Activated CD4-positive, CD25-positive, alpha-beta regulatory T cell treated with anti-CD3 and anti-CD28 coated beads, Interleukin-2, amount 50 U/mL, for 16 hours (primary cell): ENCODE results near the gene MEF2D.

Experiments used
- DNase-seq: peaks from one replicate; pipeline ENCODE4 v3.0.0-alpha.2; 2020; ENCODE audit warnings: low read depth, low spot score

The MEF2D gene

DNA sequence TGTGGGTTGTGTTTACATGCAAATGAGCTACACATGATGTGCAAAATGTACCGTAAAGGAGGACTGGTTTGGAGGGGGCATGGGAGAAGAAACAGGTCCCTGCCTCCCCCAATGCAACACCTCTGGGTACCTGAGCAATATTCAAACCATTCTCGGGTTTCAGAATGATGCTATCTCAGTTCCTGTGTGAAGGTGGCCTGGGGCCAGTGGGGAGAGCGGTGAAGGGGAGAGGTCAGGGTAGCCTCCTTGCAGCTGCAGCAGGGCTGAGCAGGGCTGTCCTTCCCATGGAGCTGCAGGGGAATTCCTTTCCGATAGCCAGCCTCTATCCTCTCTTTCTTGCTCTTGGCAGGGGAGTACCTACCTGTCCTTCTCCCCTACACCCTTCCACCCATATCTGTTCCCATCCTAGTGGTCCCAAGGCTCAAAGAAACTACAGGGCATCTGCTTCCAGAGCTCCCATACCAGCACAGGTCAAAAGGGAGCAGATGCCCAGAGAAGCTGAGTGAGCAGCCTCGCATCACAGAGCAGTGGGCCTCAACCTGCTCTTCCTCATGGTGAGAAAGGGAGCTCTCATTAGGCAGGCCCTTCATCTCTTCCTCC, 11.9 kb downstream of the MEF2D start:
- no peak for DNase-seq

DNA sequence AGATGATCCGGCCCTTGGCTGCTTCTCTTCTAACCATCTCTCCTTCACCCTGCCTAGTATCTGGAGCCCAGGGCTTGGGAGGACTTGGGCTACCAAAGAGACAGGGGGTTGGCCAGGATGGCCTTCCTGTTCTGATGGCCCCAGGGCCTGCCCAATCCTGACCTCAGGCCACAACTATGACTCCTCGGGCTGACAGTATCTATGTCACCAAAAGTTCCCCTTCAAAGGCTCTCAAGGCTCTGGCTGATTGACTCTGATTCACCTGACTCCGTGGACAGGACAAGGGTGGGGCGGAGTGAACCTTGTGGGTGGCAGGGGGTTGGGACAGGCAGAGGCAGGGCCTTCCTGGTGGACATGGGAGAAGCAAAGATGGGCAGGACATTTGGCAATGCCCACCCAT, 12.7 kb downstream of the MEF2D start:
- DNase-seq, result no peak

DNA sequence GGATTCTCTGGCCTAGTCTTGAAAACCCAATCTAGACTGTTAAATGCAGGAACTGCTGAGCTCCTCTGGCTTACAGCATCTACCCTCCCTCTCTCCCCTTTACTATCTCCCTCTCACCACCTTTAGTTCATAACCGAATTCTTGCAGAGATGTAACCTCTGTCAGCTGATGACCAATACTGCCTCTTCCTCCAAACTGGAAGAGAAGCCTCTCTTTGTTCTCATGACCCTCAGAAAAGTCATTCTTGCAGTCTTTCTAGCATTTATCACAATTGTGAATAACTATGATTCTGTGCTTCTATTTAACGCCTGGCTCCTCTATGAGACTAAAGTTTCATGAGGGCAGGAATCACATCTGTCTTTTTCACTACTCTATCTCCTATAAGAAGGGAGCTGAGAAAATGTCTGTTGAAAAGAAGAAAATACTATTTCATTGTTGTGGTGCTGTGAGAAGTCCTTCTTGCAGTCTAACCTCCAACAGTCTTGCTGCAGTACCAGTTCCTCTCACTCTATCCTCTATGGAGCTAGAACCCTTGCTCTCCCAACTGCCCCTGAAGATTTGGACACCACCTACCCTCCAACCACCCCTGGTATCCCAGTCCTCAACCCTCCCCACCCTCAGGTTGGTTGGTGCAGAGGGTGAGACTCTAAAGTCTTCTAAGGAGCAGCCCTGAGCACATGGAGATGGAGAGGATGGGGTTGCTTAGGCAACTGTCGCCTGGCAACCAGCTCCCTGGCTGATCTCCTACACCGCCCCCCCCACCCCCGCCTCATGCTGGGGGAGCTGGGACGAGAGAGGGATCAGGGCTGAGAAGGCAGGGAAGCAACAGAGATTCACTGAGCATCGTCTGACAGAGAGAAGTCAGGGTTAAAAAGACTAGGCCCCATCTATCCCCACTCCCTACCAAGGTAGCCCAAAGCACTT, 13.9 kb downstream of the MEF2D start:
- no peak for DNase-seq

DNA sequence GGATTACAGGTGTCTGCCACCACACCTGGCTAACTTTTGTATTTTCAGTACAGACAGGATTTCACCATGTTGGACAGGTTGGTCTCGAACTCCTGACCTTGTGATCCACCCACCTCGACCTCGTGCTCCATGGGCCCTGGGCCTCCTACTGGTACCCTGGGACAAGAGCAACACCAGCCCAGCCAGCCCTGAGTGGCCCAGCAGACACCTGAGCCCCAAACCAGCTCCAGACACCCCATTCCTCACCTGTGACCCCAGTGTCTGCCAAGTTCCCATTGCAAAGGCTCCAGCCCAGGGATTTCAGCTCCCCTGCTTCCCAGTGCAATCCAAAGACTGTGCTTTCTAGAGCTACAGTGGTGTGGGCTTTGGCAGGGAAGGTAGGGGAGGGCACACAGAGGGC, 14.6 kb downstream of the MEF2D start:
- no peak for DNase-seq

DNA sequence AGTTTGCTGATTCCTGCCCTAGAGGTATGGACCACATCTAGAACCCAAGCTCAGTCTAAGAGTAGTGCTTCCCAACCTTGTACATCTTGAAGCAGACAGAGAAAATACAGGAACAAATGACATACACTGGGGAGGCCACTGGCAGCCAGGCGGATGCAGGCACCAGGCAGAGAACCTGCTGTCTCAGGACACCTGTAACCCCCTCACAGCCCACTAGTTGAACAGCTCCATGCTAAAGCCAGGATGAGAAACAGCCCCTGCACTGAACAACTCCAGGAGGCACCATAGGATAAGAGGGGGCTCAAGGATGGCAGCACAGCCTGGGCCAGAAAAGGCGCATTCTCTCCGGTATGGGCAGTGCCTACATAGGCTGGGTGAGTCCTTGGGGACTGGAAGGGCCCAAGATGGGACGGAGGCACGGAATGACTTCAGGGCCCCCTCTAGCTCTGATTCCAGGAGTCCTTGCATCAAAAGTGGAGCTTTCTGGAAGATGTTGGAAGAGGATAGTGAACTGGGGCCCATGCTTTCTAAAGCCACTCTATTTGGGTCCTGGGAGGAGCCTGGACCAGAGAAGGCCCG, 16.0 kb downstream of the MEF2D start:
- no peak for DNase-seq

DNA sequence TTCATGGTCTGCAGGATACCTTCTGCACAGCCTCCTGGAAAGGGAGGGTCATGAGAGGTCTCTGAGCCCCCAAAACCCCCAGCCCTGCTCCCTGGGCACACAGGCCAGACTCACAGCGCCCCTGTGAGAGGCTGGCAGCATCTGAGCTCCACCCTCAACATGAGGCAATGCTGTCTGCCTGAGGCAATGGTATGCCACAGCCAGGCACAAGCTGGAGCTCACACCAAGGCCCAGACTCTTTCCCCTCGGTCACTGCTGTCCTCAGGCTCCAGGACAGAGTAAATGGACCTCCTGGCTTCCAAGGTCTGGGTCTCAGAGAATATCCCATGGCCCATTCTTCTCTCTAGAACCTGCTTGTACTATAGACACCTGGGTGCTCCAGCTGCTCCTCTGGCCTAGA, 17.2 kb downstream of the MEF2D start:
- DNase-seq, result no peak

DNA sequence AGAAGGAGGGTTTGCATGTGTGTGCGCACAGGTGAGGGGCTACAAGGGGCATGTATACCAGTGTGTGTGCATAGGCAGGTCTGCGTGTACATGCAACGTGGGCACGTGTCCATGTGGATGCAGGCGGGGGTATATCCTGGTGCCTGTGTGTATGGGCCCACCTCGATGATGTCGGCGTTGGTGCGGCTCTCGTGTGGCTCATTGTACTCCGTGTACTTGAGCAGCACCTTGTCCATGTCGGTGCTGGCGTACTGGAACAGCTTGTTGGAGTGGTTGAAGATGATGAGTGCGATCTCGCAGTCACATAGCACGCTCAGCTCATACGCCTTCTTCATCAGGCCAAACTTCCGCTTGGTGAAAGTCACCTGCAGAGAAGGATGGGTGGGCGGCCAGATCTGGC, 18.3 kb downstream of the MEF2D start:
- DNase-seq, result no peak

DNA sequence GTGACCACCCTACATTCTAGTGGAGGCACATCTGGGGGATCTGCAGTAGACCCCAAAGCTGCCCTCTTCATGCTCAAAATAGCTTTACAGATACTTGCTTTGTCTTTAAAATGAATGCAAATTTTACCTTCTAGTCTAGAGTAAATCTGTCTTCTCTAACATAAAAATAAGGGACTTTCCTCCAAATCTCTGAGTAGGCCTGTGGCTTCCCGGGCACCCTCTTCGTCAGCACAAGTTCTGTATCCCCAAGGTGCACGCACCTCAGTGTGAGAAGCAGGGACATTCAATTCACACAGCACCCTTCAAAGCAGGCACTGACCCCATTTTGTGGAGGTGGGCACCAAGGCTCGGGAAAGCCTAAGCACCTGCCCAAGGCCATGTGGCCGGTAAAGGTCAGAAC, 19.0 kb downstream of the MEF2D start:
- no peak for DNase-seq

DNA sequence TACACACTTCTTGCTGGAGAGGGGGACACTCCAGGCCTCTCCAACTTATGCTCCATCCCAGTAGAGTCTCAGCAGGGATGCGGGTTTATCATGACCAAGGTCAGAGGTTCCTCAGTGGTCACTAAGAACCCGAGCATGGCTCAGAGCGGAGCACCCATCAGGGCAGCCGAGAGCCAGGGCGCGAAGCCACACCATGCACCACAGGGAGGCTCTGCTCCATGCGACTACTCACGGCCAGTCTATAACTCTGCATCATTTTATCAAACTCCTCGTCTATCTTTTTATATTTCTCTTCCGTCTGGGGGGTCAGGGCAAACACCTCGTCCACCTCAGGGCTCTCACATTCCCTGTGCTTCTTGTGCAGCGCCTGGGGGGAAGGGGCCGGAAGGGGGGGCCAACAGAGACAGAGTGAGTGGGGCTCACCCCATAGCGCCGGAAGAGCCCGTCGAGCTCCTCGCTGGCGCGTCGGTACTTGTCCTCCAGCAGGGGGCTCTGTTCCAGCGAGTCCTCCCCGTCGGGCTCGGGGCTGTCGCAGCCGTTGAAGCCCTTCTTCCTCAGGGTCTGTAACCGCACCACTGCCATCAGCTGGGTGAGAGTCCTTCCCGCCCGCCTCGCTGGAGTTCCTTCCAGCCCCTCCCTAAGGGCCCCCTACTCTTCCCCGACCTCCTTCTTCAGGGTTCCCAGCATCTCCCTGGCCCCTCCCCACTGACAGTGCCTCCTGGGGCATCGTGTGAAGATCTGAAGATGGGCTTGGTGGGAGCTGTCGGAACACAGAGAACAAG, 20.0 kb downstream of the MEF2D start:
- DNase-seq, result peak; percentile 52

DNA sequence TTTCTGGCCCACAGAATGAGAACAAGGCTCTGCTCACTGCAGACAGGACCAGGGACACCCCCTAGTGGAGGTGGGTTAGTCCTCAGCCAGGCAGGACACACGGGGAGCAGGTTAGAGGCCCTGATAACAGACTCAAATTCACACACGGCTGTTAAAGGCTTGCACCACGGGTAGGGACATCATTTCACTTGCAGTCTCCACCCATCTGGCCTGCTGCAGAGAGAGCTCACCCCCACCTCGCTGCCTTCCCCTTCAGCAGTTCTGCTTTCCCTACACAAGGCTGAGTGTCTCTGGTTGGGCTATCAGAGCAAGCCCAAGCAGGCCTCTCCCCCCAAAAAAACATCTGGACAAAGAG, 20.6 kb downstream of the MEF2D start:
- DNase-seq, result no peak

DNA sequence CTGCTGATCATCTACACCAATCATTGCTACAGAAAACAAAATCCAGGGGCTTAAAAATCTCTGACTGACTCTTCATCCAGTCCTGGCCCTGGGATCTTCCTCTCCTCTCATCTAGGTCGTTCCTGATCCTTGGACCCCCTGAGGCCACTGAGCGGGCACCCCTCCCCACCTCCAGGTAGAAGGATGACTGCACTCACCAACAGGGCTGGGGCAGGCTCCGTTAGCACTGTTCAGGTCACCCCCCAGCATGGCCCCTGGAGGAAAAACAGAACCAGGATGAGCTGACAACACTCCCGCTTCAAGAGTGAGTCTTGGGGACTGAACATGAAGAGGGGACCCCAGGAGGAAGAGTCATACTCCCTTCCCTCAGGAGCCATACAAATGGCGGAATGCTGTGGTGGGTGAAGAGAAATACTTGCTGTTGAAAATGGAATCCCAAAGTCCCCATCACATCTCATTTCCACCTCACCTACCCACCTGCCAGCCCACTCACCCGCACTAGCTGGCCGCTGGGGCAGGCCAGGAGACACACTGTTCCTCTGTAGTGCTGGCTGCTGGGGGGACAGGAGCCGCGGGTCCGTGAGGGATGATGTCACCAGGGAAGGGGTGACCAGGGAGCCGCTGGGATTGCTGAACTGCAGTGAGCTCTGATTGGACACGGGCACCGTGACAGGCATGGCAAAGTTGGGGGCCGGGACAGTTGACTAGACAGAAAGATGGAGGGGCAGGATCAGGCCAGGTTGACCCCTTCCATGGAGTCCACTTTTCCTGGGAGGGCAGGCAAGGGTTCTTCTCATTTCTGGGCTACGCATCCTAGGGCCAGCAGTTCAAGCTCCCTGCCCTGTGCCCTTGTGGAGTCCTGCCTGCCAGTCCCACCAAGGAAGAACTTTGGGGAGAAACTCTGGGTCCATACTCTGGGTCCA, 21.2 kb downstream of the MEF2D start:
- no peak for DNase-seq

DNA sequence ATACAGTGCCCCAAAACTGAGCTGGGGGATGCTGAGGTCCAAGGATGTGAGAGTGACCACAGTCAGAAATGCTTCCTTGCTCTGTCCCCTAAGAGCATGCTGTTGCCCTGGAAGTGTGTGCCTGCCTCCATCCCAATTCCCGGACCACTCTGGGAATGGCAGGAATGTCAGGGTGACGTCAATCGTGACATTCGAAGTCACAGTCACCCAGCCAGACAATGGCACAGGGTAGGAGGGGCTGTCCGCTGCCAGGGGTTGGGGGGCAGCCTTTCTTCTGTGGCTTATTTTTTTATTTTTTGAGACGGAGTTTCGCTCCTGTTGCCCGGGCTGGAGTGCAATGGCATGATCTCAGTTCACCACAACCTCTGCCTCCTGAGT, 22.3 kb downstream of the MEF2D start:
- no peak for DNase-seq

DNA sequence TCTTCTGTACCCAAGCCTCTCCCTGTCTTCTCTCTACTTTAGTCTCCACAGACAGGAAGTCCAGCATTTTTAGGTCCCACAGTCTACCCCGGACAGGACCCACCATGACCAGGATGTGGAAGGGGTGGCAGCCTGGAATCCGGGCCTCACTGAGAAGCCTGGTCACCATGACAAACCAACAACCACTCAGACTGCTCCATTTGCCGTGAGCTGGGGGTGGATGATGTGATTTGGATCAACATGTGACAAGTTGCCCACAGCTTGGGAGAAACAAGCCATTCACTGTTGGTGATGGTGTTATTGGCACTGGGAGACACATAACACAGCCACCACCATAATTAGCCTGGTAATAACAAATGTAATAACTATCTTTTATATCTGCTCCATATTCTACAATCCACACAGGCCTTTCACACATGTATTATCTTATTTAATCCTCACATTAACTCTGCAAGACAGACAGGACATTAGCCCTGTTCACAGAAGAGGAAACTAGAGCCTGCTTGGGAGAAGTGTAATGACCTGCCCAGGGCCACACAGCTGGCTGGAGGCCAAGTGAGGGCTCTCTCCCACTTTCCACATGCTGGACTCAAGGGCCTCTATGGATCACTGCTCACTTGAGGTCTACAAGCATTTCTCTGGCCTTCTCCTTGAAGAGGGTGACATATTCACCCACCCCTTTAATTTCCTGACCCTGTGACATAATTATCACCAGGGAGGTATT, 22.9 kb downstream of the MEF2D start:
- no peak for DNase-seq

DNA sequence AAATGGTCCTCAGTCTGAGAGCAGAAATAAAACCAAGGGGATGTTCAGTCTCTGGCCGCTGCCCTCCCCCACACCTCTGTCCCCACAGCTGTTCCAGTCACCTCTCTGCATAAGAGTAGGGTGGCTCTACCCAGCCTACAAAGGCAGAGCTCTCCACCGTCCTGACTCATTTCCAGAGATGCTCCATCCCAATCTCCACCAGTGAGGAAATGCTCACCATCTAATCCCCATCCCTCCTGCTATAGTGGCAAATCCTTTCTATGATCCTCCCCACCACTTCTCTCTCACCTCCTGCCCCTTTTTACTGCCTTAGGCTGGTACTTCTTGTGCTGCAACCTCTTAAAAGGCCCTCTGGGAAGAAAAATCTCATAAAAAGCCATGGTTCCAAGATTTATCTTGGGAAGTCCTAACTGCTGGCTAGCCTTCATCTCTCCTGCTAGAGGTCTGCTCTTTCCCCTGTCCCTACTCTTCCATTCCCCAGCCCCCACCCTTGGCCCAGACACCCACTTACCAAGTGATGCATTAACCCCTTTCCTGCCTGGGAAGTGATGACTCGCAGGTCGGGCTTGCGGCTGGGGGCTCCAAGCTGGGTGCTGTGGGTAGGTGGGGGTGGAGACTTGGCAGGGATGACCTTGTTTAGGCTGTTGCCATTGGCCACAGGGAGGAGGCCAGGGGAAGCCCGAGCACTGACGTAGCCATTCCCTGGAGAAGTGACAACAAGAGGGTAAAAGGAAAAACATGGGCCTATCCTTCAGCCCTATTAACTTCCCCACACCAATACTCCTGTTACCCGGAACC, 23.9 kb downstream of the MEF2D start:
- no peak for DNase-seq

DNA sequence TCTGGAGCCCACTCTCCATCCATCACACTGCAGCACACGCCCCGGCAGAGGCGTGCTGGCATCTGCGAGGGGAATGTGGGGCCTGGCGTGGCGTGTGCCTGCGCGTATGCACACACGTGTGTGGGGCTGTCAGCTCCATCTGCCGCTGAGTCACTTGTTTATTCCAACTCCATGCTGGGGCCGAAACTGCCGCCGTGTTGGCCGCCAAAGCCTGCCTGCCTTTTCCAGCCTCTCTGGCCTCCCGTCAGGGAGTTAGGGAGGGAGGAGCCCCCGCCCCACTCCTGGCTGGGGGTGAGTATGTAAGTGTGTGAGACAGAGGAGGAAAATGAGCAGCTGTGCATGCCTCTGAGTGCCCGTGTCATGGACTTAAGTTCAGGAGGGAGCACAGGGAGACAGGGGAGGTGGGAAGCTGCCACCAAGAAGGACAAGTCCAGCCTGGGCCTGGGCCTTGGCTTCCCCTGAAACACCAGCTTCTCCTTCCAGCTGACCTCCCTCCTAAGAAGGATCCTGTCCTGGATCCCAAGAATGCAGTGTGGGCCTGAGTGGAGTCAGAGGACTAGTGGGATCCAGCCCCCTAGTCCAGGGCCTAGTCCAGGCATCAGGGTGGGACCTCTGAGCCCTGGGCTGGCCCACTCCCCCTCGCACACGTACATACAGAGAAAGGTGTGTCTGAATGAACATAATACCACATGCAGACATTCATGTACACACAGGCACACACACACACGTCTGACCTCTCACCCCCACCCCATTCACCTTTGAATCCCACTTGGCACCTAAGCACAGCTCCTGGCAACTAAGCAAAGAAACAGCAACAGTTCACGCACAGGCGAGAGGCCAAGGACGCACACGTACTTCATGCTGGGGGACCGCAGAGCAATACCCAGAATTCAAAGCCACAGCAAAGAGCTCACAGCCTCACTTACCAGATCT, 24.7 kb downstream of the MEF2D start:
- DNase-seq, result no peak

DNA sequence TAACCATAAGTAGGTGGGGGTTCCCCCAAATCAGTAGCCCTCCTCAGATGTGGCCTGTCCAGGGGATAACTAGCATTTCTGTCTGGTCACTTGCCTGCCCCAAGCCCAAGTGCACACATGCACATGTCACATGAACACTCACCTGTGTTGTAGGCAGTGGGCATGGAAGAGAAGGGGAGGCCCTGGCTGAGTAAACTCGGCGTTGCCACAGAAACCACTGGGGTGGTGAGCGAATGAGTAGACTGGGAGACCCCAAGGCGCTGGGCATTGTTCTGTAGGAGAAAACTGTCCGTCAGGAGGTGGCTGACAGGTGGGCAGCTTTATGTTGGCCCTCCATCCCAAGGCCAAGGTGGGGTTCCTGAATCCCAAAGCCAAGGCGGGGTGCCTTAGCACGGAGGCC, 25.6 kb downstream of the MEF2D start:
- DNase-seq, result no peak

DNA sequence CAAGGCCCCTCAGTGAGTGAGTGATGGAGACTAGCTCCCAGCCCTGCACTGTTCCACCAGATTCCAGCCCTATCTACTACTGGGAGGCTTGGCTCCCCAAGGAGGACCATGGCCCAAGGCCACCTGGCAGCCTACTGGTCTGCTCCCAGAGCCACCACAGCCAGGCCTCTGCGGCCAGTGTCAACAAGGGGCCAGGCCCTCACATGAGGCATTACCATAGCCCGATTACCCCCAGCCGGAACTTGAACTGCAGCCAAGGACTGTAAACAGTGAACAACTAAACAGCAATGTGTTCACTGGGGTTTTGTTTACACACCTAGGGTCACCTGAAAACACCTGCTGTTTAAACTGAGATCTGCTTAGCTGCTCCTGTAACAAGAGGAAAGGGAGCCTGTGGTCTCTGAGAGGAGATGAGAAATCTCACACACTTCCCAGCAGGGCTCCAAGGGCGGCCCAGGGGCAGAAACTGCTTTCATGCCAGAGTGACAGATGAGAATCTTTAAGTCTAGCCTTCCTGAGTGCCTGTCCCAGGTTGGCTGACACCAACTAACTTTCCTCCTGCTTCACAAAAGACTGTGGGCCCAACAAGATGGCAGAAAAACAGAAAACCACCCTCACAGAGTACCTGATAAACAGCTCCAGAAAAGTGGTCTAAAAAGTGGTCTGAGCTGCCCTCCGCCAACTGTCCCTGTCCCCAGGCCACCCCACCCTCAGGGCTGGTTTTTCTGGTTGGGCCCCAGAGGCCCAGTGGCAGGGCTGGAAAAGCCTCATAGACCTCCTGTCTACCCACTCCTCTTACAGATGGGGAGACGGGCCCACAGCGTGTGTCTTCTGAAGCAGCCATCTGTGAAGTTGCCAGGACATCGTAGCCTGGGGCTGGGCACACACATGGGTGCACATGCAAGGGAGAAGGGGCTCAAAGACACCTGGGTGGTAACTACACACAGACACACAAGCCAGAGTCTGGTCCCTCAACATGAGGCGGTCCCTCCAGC, 28.8 kb downstream of the MEF2D start:
- DNase-seq, result no peak
